Measurements from ENCODE around the gene AXIN1. TPM values are rescaled to one million over a fixed set of nuclear protein-coding genes. Genes with fewer than 3 reads are reported as not detected.
A peak's percentile ranks its signal among the peaks of the same experiment; 100 is the strongest.

The AXIN1 gene
- total and polyA plus RNA-seq, 2 donors (not counting 3 experiments of a cell fraction or from before 2014, with no cell fraction given): 8.3 to 21.9 TPM

GRCh38 chr16:276426-277077, 76.0 kb downstream of the AXIN1 start:
- Histone ChIP-seq H3K79me2 (ENCODE audit: control insufficient read depth, insufficient read depth, low read length) (no peaks in the 10 kb centered on the region), H2AFZ (ENCODE audit: low read depth, low read length) (peak overlapping the region; percentile 54), H3K9me3 (replicated peaks; ENCODE audit: control insufficient read depth, insufficient read depth, low read length) (no peaks in the 10 kb centered on the region), H3K9ac (replicated peaks; ENCODE audit: extremely low read depth, insufficient read depth, low read length) (no peak overlapping the region), H3K27ac (ENCODE audit: insufficient read depth, low read depth, low read length) (no peak overlapping the region), H3K4me1 (ENCODE audit: control insufficient read depth, extremely low read depth, insufficient read depth, low read length) (peaks cover 3% of the 10 kb centered on the region), H3K36me3 (ENCODE audit: control insufficient read depth in 2 of 2, extremely low read depth in 1 of 2, insufficient read depth in 2 of 2, low read length in 2 of 2) (no peaks in the 10 kb centered on the region), H3K4me3 (replicated peaks in 1 of 3; ENCODE audit: insufficient read depth in 1 of 3, low read depth in 1 of 3, low read length in 3 of 3) (no peak overlapping the region), H3K27me3 (ENCODE audit: control insufficient read depth in 2 of 2, insufficient read depth in 2 of 2, low read length in 2 of 2) (peaks cover 4% of the 10 kb centered on the region in 2 experiments), H3K9me1 (replicated peaks; ENCODE audit: control insufficient read depth, extremely low read depth, insufficient read depth, low read length) (no peaks in the 10 kb centered on the region), H4K20me1 (replicated peaks; ENCODE audit: control insufficient read depth, extremely low read depth, insufficient read depth, low read length) (no peaks in the 10 kb centered on the region), H3K4me2 (ENCODE audit: insufficient read depth, low read length) (no peak overlapping the region)
- intact Hi-C loops (cut with micrococcal nuclease) (no loop called here), dilution Hi-C loops (cut with MboI; ENCODE audit: extremely low pct_ligation_motif_present, low sequenced_read_pairs) (no loop called here)
- no peak for FAIRE-seq
- no TSS peak for BruUV-seq (replicated peaks)
- ChIA-PET CTCF (interaction anchor here (0.6 to 1.6 kb wide), 3 partner anchors 20 to 86 kb away, joined by 3 to 4 read pairs (median 3); no protein-coding TSS in a partner anchor), POLR2A (no interaction called here)
- no peak for DNase-seq (ENCODE audit: low read depth, low spot score)
- TF ChIP-seq JUN (IDR thresholded peaks at IDR 0.05; ENCODE audit: borderline replicate concordance, insufficient read depth, insufficient read length, low read depth): no peak
- TF ChIP-seq MAX (IDR thresholded peaks at IDR 0.05; ENCODE audit: insufficient read depth, insufficient read length): no peak
- no peak for TF ChIP-seq POLR2A (IDR thresholded peaks at IDR 0.05; ENCODE audit: low read depth, low read length)
- TF ChIP-seq MYC (IDR thresholded peaks at IDR 0.05; ENCODE audit: low read depth, low read length): no peak
- TF ChIP-seq FOS (IDR thresholded peaks at IDR 0.05; ENCODE audit: borderline replicate concordance, insufficient read depth, low read length): no peak
- TF ChIP-seq POLR2AphosphoS5 (IDR thresholded peaks at IDR 0.05; ENCODE audit: insufficient read depth, low read depth, low read length): no peak
- no peak for TF ChIP-seq EZH2 (IDR thresholded peaks at IDR 0.05; ENCODE audit: borderline replicate concordance, low read depth, low read length, severe bottlenecking)
- TF ChIP-seq CTCF (IDR thresholded peaks at IDR 0.05; ENCODE audit: extremely low read depth in 1 of 2, insufficient read depth in 1 of 2, low read depth in 1 of 2, low read length in 2 of 2): no peak

Data from endothelial cell of umbilical vein (primary cell).